Limb (tissue), 2 donors: ENCODE data around the gene ZBED1.
A peak's percentile ranks its signal among the peaks of the same experiment; 100 is the strongest.
"Not testable (repeated sequence)": the region's sequence is repeated elsewhere in the genome, so short reads cannot be mapped to it uniquely, and the experiment has no call there.

Source experiments
- DNase-seq, 2 donors: peaks; one replicate each; pipeline ENCODE4 v3.0.0-alpha.2; 2016; ENCODE audit errors: extremely low spot score in 2 of 2

The ZBED1 gene

GRCh38 chrX:2498781-2499302 lies 1.9 kb downstream of the ZBED1 start:
- no peak for DNase-seq

DNA sequence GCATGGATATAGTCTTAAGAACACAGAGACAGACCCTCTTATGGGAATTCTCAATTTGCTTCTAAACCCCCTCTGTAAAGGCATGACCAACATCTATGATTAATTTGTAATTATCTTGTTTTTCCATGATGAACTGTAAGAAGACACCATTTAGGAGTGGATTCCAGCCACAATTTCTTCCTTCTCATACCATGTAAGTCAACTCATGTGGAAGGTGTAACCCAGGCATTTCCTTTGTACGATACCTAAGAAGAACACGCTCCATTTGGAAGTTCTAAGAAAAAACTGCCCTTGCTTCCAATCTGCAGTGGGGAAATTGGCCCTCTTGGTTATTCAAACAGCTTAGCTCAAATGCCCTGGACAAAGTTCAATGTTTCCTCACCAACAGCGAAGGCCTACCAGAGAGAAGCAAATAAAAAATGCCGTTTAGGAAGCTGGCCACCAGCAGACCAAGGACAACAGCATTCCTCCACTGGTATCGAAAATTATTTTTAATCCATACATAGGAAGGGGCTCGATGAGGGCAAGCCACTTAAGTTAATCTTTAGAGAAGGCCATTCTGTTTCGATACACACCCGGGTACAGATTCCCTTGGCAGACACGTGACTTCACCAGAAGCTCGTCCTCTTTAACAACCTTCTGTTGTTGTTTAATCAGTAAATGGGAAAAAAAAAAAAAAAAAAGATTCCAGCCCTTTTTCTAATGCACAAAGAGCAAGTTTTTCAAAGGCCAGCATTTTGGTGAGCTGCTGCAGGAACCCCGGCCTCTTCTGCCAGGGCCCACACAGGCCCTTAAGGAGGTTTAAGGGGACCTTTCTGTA lies 2.6 kb downstream of the ZBED1 start:
- no peak for DNase-seq

- no peak for DNase-seq
Measured at GRCh38 chrX:2495595-2495994, 5.2 kb downstream of the ZBED1 start.

DNA sequence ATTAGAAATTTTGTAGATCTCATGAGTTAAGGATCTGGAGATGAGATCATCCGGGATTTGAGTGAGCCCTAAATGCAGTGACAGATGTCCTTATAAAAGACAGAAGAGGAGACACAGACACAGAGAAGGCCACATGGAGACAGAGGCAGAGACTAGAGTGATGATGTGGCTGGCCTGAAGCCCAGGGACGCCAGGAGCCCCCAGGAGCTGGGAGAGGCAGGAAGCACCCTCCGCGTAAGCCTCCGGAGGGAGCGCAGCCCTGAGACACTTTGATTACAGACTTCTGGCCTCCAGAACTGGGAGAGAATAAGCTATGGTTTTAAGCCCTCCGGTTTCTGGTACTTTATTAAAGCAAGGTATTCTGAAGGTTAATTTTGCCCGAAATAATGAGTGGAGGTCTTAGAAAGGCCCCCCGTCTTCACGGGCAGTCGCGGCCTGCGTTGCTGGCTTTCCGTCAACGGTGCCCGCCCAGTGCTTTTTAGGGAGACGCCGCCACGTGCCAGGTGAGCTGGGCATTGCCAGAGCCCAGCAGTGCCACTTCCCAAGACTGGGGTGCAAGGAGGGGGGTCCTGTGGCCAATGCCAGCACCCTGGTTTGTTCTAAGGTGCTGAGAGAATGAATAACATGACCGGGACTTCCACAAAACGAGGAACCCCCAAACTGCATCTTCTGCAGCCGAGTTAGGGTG lies 8.1 kb downstream of the ZBED1 start:
- no peak for DNase-seq

- DNase-seq, result no peak
Measured at GRCh38 chrX:2490634-2491033, 10.1 kb downstream of the ZBED1 start.

- DNase-seq, result no peak
Measured at GRCh38 chrX:2489446-2490445, 11.0 kb downstream of the ZBED1 start.

DNA sequence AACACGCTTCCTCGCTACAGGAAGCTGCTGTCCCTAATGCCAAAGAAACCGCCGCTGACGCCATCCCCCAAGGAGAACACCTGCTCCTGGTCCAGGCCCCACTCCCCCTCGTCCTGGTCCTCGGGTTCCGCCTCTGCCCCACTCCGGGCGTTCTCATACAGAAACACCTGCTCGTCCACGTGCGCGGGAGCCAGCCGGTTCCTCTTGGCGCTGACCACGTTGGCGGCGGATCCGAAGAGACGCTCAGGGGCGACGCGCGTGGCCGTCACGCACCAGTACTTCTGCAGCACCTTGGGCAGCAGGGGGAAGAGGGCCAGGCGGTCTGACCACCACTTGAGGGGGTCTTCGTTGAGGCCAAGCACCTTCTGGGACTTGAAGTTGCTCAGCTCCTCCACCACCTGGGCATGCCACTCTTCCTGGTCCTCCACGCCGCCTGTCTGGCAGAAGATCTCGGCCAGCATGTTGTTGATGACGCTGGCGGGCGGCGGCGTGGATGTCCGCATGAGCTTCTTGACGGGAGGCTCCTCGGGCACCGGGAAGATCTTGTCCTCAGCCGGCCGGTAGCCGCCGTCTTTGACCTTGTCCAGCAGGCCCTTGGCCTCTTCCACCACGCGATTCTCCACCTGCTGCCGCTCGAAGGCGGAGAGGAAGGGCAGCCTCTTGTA lies 12.0 kb downstream of the ZBED1 start:
- no peak for DNase-seq

- DNase-seq, result no peak
Measured at GRCh38 chrX:2487366-2487765, 13.4 kb downstream of the ZBED1 start.

- no peak for DNase-seq
Measured at GRCh38 chrX:2486476-2487133, 14.2 kb downstream of the ZBED1 start.

DNA sequence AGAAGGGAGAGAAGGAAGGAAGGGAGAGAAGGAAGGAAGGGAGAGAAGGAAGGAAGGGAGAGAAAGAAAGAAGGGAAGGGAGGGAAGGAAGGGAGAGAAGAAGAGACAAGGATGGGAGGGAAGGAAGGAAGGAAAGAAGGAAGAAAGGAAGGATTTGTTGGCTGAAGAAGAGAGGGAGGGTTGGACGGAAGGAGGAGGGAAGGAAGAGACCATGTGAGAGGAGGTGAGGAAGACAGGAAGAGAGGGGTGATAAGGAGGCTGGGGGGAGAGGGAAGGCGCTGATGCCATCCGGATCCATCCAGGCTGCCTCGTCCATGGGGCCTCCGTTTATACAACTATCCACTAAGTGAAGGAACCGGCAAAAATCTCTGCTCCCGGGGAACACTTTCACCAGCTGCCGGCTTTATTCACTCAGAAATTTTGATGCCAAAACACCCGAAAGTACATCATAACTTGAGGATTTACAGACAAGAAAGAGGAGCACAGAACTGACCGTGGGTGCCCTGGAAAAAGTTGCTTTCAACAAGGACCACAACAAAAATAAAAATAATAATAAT lies 14.9 kb downstream of the ZBED1 start:
- no peak for DNase-seq

GRCh38 chrX:2484721-2485648 lies 15.8 kb downstream of the ZBED1 start:
- DNase-seq, result peak; percentile 73 to 74

GRCh38 chrX:2484256-2484655 lies 16.5 kb downstream of the ZBED1 start:
- peak in 1 of 2 donors; percentile 38 for DNase-seq

DNA sequence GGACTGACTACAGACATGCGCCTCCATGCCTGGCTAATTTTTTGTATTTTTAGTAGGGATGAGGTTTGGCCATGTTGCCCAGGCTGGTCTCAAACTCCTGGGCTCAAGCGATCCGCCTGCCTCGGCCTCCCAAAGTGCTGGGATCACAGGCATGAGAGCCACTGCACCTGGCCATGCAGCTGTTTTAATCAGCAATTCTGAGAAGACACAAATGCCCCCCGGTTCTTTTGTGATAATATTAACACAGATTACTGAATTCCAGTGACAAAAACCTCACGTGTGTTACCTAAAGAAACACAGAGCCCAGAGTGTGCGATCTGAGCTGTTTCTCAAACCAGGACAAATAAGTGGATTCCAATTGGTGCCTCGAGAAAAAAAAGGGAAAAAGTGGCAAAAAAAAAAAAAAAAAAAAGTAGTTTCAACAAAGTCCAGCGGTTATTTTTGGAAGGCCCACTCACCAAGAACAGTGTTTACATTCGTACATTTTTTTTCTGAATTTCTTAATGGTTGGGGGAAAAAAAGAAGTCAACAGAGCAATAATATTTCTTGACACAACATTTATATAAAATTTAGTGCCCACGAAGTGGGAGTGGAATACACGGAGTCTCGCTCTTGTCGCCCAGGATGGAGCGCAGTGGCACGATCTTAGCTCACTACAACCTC lies 17.2 kb downstream of the ZBED1 start:
- DNase-seq, result no peak

DNA sequence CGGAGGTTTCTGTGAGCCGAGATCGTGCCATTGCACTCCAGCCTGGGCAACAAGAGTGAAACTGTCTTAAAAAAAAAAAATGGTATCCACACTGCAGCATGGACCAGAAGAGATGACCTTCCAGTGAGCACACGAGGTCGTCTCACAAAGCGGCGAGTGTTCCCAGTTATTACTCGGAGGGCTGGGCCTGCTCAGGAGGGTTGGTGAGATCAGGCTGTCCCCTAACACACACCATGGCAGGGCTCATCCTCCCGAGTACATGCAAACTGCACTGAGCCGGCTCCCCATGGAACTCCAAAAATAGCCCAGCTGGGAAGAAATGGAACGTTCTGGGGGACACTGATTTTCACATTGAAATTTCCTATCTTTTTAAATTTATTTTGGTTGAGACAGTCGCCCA lies 19.2 kb downstream of the ZBED1 start:
- not testable (repeated sequence) for DNase-seq

DNA sequence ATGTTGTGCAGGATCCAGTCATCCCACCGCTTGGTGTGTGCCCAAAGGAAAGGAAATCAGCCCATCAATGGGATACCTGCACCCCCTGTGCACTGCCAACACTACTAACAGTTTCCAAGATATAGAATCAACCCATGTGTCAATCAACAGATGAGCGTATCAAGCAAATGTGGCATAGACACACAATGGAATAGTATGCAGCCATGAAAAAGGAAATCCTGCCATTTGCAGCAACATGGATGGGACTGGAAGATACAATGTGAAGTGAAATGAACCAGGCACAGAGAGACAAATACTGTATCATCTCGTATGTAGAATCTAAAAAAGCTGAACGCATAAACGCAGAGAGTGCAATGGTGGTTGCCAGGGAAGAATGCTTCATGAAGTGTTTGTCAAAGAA lies 20.8 kb downstream of the ZBED1 start:
- DNase-seq, result not testable (repeated sequence)

- DNase-seq, result no peak
Measured at GRCh38 chrX:2479420-2479780, 21.4 kb downstream of the ZBED1 start.

- no peak for DNase-seq
Measured at GRCh38 chrX:2478546-2479419, 22.0 kb downstream of the ZBED1 start.
